Omental fat pad (tissue), 4 donors: ENCODE results near the gene STUB1. TPM values are rescaled to one million over a fixed set of nuclear protein-coding genes. Genes with fewer than 3 reads are reported as not detected.
"Not testable (repeated sequence)": the region's sequence is repeated elsewhere in the genome, so short reads cannot be mapped to it uniquely, and the experiment has no call there.

Source experiments
- ATAC-seq: fragments of 150-250 bp; one replicate; pipeline ENCODE4 v1.9.1; 2016; ENCODE audit warnings: mild to moderate bottlenecking, moderate library complexity; ENCODE audit not compliant: low FRiP score
- DNase-seq: peaks from one replicate; pipeline ENCODE4 v3.0.0-alpha.2; 2019; ENCODE audit warnings: low spot score
- CTCF ChIP-seq, 3 donors: fragments of 450-650 bp; IDR thresholded peaks; one replicate each; pipeline ENCODE4 v1.5.1; 2016 to 2017; ENCODE audit warnings: antibody characterized with exemption in 3 of 3, mild to moderate bottlenecking in 3 of 3, moderate library complexity in 2 of 3
- total RNA-seq, 4 donors: library from RNA; depleted of rRNA; stranded (reverse); fragments of >200 nt; gene quantifications; one replicate each; pipeline ENCODE4 v1.1.0, GENCODE V29; 2016

The STUB1 gene
- total RNA-seq, 4 donors from 2014 or later = 119 to 161 (median 128) TPM

DNA sequence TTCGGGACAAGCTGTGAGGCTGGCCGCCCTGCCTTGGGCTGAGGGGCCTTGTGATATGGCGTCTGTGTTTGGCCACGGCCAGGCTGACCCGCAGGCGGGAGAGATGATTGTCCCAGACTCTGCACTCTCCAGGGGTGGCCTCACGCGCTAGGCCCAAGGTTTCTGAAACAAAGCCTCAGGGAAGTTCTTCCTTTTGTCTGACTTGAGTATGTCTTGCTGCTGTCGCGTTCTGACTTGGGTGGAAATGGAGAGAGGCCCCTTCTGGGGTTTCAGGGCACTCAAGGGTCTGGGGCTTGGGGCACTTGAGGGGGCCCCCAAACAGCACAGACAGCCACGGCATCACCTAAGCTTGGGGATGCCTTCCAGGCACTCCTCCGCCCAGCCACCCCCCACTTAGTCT lies 30.9 kb downstream of the STUB1 start:
- ATAC-seq (no peak), DNase-seq (no peak)
- TF ChIP-seq CTCF (IDR thresholded peaks at IDR 0.05) = no peak

- DNase-seq = no peak
Observed at GRCh38 chr16:711548-712320, 31.5 kb downstream of the STUB1 start.

GRCh38 chr16:712740-713250 lies 32.6 kb downstream of the STUB1 start:
- ATAC-seq = not testable (repeated sequence)
- TF ChIP-seq CTCF (IDR thresholded peaks at IDR 0.05) = peak in 1 of 3 donors; percentile 28

More at GRCh38 chr16:711548-712320, 31.5 kb downstream of the STUB1 start:
- peak; percentile 23 for ATAC-seq
- peak in 1 of 3 donors; percentile 84 for TF ChIP-seq CTCF (IDR thresholded peaks at IDR 0.05)

DNA sequence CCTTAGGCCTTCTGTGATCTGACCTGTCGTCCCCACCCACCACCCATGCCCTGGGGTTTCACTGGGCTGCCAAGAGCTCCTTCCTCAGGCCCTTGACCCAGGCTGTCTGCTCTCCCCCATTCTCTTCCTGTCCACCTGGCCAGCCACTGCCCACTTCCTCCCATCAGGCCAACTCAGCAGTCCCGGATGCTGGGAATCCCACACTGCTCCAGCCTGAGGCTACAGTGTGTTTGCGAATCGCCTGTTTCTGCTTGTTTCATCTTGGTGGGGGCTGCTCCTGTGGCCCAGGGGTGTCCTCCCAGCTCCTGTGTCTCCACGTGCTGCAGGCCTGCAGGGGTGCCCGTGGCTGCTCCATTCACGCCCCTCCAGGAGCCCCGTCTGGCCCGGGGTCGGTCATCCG lies 33.9 kb downstream of the STUB1 start:
- TF ChIP-seq CTCF (IDR thresholded peaks at IDR 0.05) = no peak
- no peak for ATAC-seq

More at GRCh38 chr16:712740-713250, 32.6 kb downstream of the STUB1 start:
- not testable (repeated sequence) for DNase-seq

GRCh38 chr16:714558-715476 lies 34.6 kb downstream of the STUB1 start, which contains the start of gene METRN:
Gene METRN, plus strand, starts transcription at chr16:715118. Its CDS starts 172 bp downstream, at chr16:715290.
- TF ChIP-seq CTCF (IDR thresholded peaks at IDR 0.05) = no peak
- peak; percentile 83 for DNase-seq
- peak; percentile 87 for ATAC-seq

More for the DNA sequence above, 33.9 kb downstream of the STUB1 start:
- no peak for DNase-seq

DNA sequence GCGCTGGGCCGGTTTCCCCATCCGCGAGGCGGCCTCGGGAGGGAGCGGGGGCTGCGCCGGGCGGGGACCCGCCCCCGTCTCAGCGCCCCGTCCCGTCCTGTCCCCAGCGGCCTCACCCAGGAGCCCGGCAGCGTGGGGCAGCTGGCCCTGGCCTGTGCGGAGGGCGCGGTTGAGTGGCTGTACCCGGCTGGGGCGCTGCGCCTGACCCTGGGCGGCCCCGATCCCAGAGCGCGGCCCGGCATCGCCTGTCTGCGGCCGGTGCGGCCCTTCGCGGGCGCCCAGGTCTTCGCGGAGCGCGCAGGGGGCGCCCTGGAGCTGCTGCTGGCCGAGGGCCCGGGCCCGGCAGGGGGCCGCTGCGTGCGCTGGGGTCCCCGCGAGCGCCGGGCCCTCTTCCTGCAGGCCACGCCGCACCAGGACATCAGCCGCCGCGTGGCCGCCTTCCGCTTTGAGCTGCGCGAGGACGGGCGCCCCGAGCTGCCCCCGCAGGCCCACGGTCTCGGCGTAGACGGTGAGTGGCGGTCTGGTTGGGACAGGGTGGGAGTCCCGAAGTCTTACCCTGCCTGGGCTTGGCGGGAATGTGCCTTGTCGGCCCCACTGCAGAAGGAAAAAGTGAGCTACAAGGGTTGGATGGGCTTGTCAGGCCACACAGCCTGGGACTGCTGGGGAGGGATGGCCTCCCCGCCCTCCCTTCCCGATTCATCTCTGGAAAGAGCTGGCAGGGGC lies 35.4 kb downstream of the STUB1 start:
- ATAC-seq (peak; percentile 23), DNase-seq (no peak)
- no peak for TF ChIP-seq CTCF (IDR thresholded peaks at IDR 0.05)
